ENCODE results near the gene HAUS5.
"Not testable (repeated sequence)": the region's sequence is repeated elsewhere in the genome, so short reads cannot be mapped to it uniquely, and the experiment has no call there.

Gene HAUS5

GRCh38 chr19:35612559-35613321 lies at the start of gene HAUS5:
Gene HAUS5 (plus strand): TSS chr19:35612735. CDS start chr19:35612795, 60 bp downstream.
- DNase-seq (ENCODE audit: low spot score): peak; percentile 95

- DNase-seq (ENCODE audit: low spot score): no peak
Measured at GRCh38 chr19:35562776-35563175, 49.8 kb upstream of the HAUS5 start.

GRCh38 chr19:35563207-35563829 lies 49.2 kb upstream of the HAUS5 start, which contains the start of gene ATP4A:
Gene ATP4A (minus strand): TSS chr19:35563658. CDS start chr19:35563629, 29 bp downstream.
- no peak for DNase-seq (ENCODE audit: low spot score)

GRCh38 chr19:35565016-35565856 lies 47.3 kb upstream of the HAUS5 start:
- DNase-seq (ENCODE audit: low spot score): no peak

- DNase-seq (ENCODE audit: low spot score): no peak
Measured at GRCh38 chr19:35566738-35567137, 45.8 kb upstream of the HAUS5 start.

GRCh38 chr19:35569281-35569781 lies 43.2 kb upstream of the HAUS5 start:
- DNase-seq (ENCODE audit: low spot score): no peak

GRCh38 chr19:35571406-35571965 lies 41.0 kb upstream of the HAUS5 start:
- no peak for DNase-seq (ENCODE audit: low spot score)

- no peak for DNase-seq (ENCODE audit: low spot score)
Measured at GRCh38 chr19:35577918-35578317, 34.6 kb upstream of the HAUS5 start.

- DNase-seq (ENCODE audit: low spot score): no peak
Measured at GRCh38 chr19:35578707-35579106, 33.8 kb upstream of the HAUS5 start.

- no peak for DNase-seq (ENCODE audit: low spot score)
Measured at GRCh38 chr19:35582760-35583159, 29.8 kb upstream of the HAUS5 start.

GRCh38 chr19:35585848-35586247 lies 26.7 kb upstream of the HAUS5 start, which contains the start of gene PMIS2:
Gene PMIS2 (plus strand): TSS chr19:35586173. CDS start chr19:35586260, 87 bp downstream.
- DNase-seq (ENCODE audit: low spot score): no peak

- DNase-seq (ENCODE audit: low spot score): no peak
Measured at GRCh38 chr19:35587321-35587720, 25.2 kb upstream of the HAUS5 start.

- no peak for DNase-seq (ENCODE audit: low spot score)
Measured at GRCh38 chr19:35590875-35591274, 21.7 kb upstream of the HAUS5 start.

- DNase-seq (ENCODE audit: low spot score): peak; percentile 29
Measured at GRCh38 chr19:35592226-35592625, 20.3 kb upstream of the HAUS5 start.

- DNase-seq (ENCODE audit: low spot score): not testable (repeated sequence)
Measured at GRCh38 chr19:35595026-35595425, 17.5 kb upstream of the HAUS5 start.

- no peak for DNase-seq (ENCODE audit: low spot score)
Measured at GRCh38 chr19:35595928-35596327, 16.6 kb upstream of the HAUS5 start.

- DNase-seq (ENCODE audit: low spot score): no peak
Measured at GRCh38 chr19:35596366-35596999, 16.1 kb upstream of the HAUS5 start.

GRCh38 chr19:35601971-35602370 lies 10.6 kb upstream of the HAUS5 start:
- no peak for DNase-seq (ENCODE audit: low spot score)

- DNase-seq (ENCODE audit: low spot score): not testable (repeated sequence)
Measured at GRCh38 chr19:35604436-35604835, 8.1 kb upstream of the HAUS5 start.

GRCh38 chr19:35607170-35607569 lies 5.4 kb upstream of the HAUS5 start:
- DNase-seq (ENCODE audit: low spot score): not testable (repeated sequence)

GRCh38 chr19:35607661-35608060 lies 4.9 kb upstream of the HAUS5 start:
- DNase-seq (ENCODE audit: low spot score): no peak
